HL-60 (cell line): ENCODE results near the gene NEK11.
A peak's percentile ranks its signal among the peaks of the same experiment; 100 is the strongest.
"Not testable (repeated sequence)": the region's sequence is repeated elsewhere in the genome, so short reads cannot be mapped to it uniquely, and the experiment has no call there.

Source experiments
- DNase-seq, 2 experiments: peaks; one replicate each; pipeline ENCODE4 v3.0.0-alpha.2; 2010 to 2020; ENCODE audit warnings: low read depth in 1 of 2, low spot score in 1 of 2
- H3K27ac ChIP-seq: fragments of 250-450 bp; sonication (Bioruptor Pico); replicated peaks from 2 replicates; pipeline ENCODE4 v1.5.1; 2020; ENCODE audit warnings: mild to moderate bottlenecking, moderate library complexity
- H3K27me3 ChIP-seq: fragments of 250-450 bp; sonication (Bioruptor Pico); 2 replicates; pipeline ENCODE4 v1.5.1; 2021; ENCODE audit warnings: mild to moderate bottlenecking, moderate library complexity; ENCODE audit not compliant: insufficient read depth, poor library complexity, severe bottlenecking
- H3K4me3 ChIP-seq: replicated peaks from 2 replicates; pipeline ENCODE4 v1.5.1; 2011; ENCODE audit warnings: mild to moderate bottlenecking, control low read depth, low read length; ENCODE audit not compliant: insufficient read depth
- GABPA ChIP-seq: IDR thresholded peaks from 2 replicates; pipeline ENCODE4 v1.6.1; 2012; ENCODE audit warnings: low read depth
- POLR2AphosphoS5 ChIP-seq: IDR thresholded peaks from 2 replicates; pipeline ENCODE4 v1.6.1; 2012; ENCODE audit warnings: low read depth
- SPI1 ChIP-seq: IDR thresholded peaks from 2 replicates; pipeline ENCODE4 v1.6.1; 2012; ENCODE audit warnings: low read depth, mild to moderate bottlenecking, borderline replicate concordance
- TF ChIP-seq, protein P1 (sequence below): IDR thresholded peaks from 2 replicates; pipeline ENCODE4 v1.6.1; 2012; ENCODE audit warnings: low read depth; ENCODE audit not compliant: insufficient replicate concordance
- TF ChIP-seq, protein P2 (sequence below): IDR thresholded peaks from one replicate; pipeline ENCODE4 v1.5.1; 2011; ENCODE audit warnings: low read length, control low read depth, inconsistent platforms; ENCODE audit not compliant: insufficient read depth

NEK11 gene

DNA sequence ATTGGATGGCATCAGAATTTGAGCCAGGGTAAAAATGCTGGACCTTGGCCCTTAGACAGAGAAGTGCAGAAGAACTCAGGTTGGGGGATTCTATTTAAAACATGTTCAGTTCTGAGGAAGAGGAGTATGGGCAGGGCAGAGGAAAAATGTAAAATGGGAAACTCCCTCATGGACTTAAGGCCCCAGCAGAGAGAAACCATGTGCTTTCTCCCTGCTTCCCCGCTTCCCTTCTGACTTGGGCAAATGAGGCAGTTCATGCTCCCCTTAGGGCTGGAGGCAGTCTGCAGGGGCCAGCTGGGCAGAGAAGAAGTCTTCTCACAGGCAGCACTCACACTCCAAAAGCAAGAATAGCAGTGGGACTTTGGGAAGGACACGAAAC lies 345.0 kb downstream of the NEK11 start:
- H3K27ac ChIP-seq: peak overlapping the region; percentile 23; the same call in 1 of the 2 replicates
- no peak for DNase-seq
- H3K27me3 ChIP-seq: no peaks in the 10 kb centered on the region
- TF ChIP-seq, protein P1, sequence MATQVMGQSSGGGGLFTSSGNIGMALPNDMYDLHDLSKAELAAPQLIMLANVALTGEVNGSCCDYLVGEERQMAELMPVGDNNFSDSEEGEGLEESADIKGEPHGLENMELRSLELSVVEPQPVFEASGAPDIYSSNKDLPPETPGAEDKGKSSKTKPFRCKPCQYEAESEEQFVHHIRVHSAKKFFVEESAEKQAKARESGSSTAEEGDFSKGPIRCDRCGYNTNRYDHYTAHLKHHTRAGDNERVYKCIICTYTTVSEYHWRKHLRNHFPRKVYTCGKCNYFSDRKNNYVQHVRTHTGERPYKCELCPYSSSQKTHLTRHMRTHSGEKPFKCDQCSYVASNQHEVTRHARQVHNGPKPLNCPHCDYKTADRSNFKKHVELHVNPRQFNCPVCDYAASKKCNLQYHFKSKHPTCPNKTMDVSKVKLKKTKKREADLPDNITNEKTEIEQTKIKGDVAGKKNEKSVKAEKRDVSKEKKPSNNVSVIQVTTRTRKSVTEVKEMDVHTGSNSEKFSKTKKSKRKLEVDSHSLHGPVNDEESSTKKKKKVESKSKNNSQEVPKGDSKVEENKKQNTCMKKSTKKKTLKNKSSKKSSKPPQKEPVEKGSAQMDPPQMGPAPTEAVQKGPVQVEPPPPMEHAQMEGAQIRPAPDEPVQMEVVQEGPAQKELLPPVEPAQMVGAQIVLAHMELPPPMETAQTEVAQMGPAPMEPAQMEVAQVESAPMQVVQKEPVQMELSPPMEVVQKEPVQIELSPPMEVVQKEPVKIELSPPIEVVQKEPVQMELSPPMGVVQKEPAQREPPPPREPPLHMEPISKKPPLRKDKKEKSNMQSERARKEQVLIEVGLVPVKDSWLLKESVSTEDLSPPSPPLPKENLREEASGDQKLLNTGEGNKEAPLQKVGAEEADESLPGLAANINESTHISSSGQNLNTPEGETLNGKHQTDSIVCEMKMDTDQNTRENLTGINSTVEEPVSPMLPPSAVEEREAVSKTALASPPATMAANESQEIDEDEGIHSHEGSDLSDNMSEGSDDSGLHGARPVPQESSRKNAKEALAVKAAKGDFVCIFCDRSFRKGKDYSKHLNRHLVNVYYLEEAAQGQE: no peak
- TF ChIP-seq SPI1 (no peak), GABPA (no peak)
- TF ChIP-seq, protein P2, sequence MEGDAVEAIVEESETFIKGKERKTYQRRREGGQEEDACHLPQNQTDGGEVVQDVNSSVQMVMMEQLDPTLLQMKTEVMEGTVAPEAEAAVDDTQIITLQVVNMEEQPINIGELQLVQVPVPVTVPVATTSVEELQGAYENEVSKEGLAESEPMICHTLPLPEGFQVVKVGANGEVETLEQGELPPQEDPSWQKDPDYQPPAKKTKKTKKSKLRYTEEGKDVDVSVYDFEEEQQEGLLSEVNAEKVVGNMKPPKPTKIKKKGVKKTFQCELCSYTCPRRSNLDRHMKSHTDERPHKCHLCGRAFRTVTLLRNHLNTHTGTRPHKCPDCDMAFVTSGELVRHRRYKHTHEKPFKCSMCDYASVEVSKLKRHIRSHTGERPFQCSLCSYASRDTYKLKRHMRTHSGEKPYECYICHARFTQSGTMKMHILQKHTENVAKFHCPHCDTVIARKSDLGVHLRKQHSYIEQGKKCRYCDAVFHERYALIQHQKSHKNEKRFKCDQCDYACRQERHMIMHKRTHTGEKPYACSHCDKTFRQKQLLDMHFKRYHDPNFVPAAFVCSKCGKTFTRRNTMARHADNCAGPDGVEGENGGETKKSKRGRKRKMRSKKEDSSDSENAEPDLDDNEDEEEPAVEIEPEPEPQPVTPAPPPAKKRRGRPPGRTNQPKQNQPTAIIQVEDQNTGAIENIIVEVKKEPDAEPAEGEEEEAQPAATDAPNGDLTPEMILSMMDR: no peak
- no peak overlapping the region for H3K4me3 ChIP-seq

DNA sequence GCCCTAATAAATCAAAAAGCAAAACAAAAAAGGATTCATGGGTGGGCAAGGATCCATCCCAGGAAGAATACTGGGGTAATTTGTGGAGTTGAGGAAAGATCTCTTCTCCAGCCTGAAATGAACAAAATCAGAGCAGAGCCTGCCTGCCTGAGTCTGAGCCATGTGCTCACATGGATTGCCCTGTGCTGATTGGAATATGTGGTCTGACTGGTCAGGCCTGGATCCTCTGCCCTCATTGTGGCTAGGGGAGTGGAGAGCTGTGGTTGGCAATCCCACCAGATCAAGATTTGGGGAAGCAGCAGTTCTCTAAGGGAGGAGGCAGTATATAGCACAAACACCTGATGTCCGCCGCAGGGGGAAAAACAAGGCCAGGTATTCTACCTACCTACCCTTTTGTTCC lies 348.1 kb downstream of the NEK11 start:
- H3K27me3 ChIP-seq: no peaks in the 10 kb centered on the region
- H3K4me3 ChIP-seq: no peak overlapping the region
- H3K27ac ChIP-seq: no peak overlapping the region
- no peak for TF ChIP-seq SPI1
- TF ChIP-seq GABPA: no peak
- TF ChIP-seq POLR2AphosphoS5: no peak
- TF ChIP-seq, protein P1: no peak
- TF ChIP-seq, protein P2: no peak
- no peak for DNase-seq

DNA sequence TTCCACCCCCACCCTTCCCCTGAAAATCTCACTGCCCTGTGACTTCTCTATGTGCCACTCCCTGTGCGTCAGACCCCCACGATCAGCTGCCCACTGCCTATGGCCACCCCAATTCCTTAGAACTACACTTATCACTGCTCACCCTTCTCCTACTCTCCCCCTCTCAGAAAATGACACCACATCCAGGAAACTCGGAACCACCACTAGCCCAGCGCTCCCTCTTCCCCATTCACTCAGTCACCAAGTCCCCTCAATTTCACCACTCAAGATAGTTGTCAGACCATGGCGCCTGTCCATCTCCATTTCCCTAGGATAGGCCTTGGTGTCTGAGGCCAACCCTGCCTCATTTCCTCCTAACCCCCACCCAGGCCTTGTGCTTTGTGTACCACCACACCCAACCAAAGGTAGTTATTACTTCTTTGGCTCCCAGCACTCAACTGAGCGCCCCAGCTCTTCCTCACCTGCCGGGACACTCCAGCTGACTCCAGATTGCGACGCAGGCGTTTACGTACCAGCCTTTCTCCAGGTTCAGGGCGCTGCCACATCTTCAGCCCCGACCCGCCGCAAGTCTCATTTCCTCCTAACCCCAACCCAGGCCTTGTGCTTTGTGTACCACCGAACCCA lies 354.3 kb downstream of the NEK11 start:
- Histone ChIP-seq H3K27ac (peak overlapping the region; percentile 51), H3K4me3 (peak overlapping the region; percentile 75)
- not testable (repeated sequence) for DNase-seq, H3K27me3 ChIP-seq

DNA sequence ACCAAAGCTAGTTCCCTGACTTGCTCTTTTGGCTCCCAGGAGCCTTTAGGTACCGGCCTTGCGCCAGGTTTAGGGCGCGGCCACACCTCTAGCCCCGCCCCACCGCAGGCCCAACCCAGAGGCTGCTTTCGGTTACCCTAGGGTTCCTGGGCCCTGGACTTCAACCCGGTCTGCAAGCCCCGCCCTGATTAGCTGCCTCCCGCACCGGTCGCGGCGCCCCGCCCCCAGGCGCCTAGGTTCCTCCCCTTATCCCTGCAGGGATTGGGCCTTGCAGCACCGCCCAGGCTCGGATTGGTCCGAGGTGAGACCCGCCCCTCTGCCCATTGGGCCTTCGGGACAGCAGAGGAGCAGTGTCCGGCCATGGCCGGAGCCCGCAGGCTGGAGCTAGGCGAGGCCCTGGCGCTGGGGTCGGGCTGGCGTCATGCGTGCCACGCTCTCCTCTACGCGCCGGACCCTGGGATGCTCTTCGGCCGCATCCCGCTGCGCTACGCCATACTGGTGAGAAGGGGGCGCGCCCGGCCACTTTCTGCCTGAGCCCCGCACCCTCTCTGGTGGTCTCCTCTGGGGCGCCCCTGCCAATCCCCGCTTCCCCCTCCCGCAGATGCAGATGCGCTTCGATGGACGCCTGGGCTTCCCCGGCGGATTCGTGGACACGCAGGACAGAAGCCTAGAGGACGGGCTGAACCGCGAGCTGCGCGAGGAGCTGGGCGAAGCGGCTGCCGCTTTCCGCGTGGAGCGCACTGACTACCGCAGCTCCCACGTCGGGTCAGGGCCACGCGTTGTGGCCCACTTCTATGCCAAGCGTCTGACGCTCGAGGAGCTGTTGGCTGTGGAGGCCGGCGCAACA lies 355.0 kb downstream of the NEK11 start, which contains the start of gene NUDT16:
Gene NUDT16 (plus strand): TSS at position 330 of the 847 bp plus-strand sequence. CDS start 31 bp downstream, at position 361.
- TF ChIP-seq, protein P2: no peak
- TF ChIP-seq GABPA: no peak
- peak; percentile 14; the same call in 1 of the 2 replicates for TF ChIP-seq SPI1
- no peak for TF ChIP-seq POLR2AphosphoS5
- TF ChIP-seq, protein P1: no peak
- Histone ChIP-seq H3K4me3 (peak within 1 kb of the TSS; percentile 75), H3K27ac (peak within 1 kb of the TSS; percentile 51), H3K27me3 (no peaks in the 10 kb centered on the region)
- DNase-seq: peak; percentile 77 to 99
